Osteocyte (in vitro differentiated cells): ENCODE results near the gene ZBTB5. TPM values are rescaled to one million over a fixed set of nuclear protein-coding genes. Genes with fewer than 3 reads are reported as not detected.
A peak's percentile ranks its signal among the peaks of the same experiment; 100 is the strongest.

ENCODE experiments used
- DNase-seq: peaks from one replicate; pipeline ENCODE4 v3.0.0; 2021; ENCODE audit warnings: mixed read lengths; ENCODE audit not compliant: unreplicated experiment; ENCODE audit errors: extremely low spot score
- H3K27ac Mint-ChIP-seq: one replicate; pipeline ENCODE4 v1.8.0; 2021; ENCODE audit warnings: mild to moderate bottlenecking, mixed read lengths; ENCODE audit not compliant: unreplicated experiment
- H3K27me3 Mint-ChIP-seq: one replicate; pipeline ENCODE4 v1.8.0; 2021; ENCODE audit warnings: mixed read lengths; ENCODE audit not compliant: unreplicated experiment
- H3K36me3 Mint-ChIP-seq: one replicate; pipeline ENCODE4 v1.8.0; 2021; ENCODE audit warnings: mixed read lengths; ENCODE audit not compliant: unreplicated experiment
- H3K4me1 Mint-ChIP-seq: one replicate; pipeline ENCODE4 v1.8.0; 2021; ENCODE audit warnings: mixed read lengths; ENCODE audit not compliant: unreplicated experiment
- H3K4me3 Mint-ChIP-seq: one replicate; pipeline ENCODE4 v1.8.0; 2021; ENCODE audit warnings: mild to moderate bottlenecking, moderate library complexity, mixed read lengths; ENCODE audit not compliant: unreplicated experiment
- H3K9me3 Mint-ChIP-seq: one replicate; pipeline ENCODE4 v1.8.0; 2021; ENCODE audit warnings: mixed read lengths; ENCODE audit not compliant: unreplicated experiment
- CTCF ChIP-seq: fragments of 200-600 bp; sonication (generic); IDR thresholded peaks from 2 replicates; pipeline ENCODE4 v1.5.0; 2021; ENCODE audit warnings: antibody characterized with exemption, mild to moderate bottlenecking, moderate library complexity
- total RNA-seq: library from RNA; stranded (reverse); gene quantifications from 2 replicates; pipeline ENCODE4 v1.2.1, GENCODE V29; 2021

The ZBTB5 gene
- total RNA-seq, 1 donor from 2014 or later = 16.3 TPM

- Mint-ChIP-seq H3K9me3 (no peaks in the 10 kb centered on the region), H3K27me3 (peaks cover 3% of the 10 kb centered on the region), H3K4me1 (peaks cover 27% of the 10 kb centered on the region), H3K27ac (peak overlapping the region; percentile 69), H3K4me3 (no peak overlapping the region), H3K36me3 (no peaks in the 10 kb centered on the region)
- TF ChIP-seq CTCF = peak; percentile 37
- no peak for DNase-seq
Measured at GRCh38 chr9:37410969-37411785, 54.1 kb downstream of the ZBTB5 start.

- Mint-ChIP-seq H3K4me1 (peaks cover 27% of the 10 kb centered on the region), H3K36me3 (no peaks in the 10 kb centered on the region), H3K4me3 (no peak overlapping the region), H3K9me3 (no peaks in the 10 kb centered on the region), H3K27ac (no peak overlapping the region), H3K27me3 (peaks cover 5% of the 10 kb centered on the region)
- no peak for DNase-seq
- no peak for TF ChIP-seq CTCF
Measured at GRCh38 chr9:37410354-37410861, 54.8 kb downstream of the ZBTB5 start.

DNA sequence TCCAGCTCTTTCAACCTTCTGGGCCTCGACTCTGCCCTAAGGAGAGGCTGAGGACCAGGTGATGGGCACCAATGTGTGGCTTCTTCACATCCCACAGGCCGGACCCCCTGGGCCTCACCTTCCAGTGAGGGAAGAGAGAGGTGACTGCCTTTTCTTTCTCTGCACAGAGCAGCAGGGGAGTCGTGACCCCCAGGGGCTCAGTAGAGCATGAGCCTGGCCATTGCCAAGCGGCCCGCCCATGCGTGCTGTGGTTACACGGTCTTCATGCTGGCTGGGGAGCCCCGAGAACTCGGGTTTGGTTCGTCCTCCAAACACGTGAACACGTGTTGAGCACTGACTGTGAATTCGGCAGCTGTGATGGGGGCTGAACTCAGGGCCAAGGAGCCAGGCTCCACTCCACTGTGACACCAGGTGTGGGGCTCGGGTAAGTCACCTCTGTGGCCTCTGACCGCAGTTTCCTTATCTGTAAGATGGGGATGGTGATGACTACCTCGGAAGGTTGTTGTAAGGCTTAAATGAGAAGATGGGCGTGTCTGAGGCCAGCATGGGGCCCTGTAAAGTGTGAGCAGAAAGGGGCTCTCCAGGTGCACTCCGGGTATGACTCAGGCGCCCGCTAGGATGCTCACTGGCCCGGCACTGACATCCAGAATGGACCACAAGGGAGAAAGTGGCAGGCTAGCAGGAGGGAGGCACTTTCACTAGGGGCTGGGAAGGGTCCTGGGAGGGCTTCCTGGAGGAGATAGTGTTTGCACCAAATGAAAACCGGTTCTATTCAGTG is 56.1 kb downstream of the ZBTB5 start:
- Mint-ChIP-seq H3K4me3 (no peak overlapping the region), H3K36me3 (no peaks in the 10 kb centered on the region), H3K27me3 (peaks cover 12% of the 10 kb centered on the region), H3K4me1 (peaks cover 20% of the 10 kb centered on the region), H3K27ac (no peak overlapping the region), H3K9me3 (no peaks in the 10 kb centered on the region)
- DNase-seq = no peak
- TF ChIP-seq CTCF = no peak

DNA sequence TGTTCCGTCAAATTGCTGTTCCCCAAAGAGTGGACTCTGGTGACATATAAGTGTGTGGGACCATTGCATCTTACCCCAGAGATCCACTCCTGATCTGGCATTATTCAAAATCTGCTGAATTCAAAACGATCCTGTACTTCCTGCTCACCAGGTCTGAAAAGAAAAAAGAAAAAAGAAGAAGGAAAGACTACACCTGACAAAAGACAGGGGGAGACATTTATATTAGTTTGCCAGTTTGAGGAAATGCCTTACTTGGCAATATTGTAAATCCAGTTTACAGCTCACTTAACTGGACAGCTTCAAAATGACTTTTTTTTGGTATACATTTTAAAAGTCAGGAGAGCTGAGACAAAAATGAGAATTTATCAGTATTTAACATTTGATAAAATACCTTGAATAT is 57.8 kb downstream of the ZBTB5 start:
- Mint-ChIP-seq H3K36me3 (no peaks in the 10 kb centered on the region), H3K9me3 (no peaks in the 10 kb centered on the region), H3K4me3 (no peak overlapping the region), H3K27me3 (peaks cover 23% of the 10 kb centered on the region), H3K27ac (no peak overlapping the region), H3K4me1 (peaks cover 8% of the 10 kb centered on the region)
- peak; percentile 42 for TF ChIP-seq CTCF
- no peak for DNase-seq
